ENCODE results near the gene ALAS1.

- TF ChIP-seq POLR2A (IDR thresholded peaks at IDR 0.05), result no peak
- TF ChIP-seq CTCF (IDR thresholded peaks at IDR 0.05), result no peak
Observed at GRCh38 chr3:52246728-52247408, 48.9 kb downstream of the ALAS1 start.

All from lower leg skin (tissue), 3 donors.